PFSK-1 (cell line): ENCODE measurements around the gene LHPP.

Experiments used
- FOXP2 ChIP-seq: optimal IDR thresholded peaks from 2 replicates; pipeline ENCODE3; 2011; ENCODE audit warnings: borderline replicate concordance, control low read depth, inconsistent platforms; ENCODE audit not compliant: insufficient read depth; ENCODE audit errors: extremely low read length, extremely low read depth
- POLR2AphosphoS5 ChIP-seq: IDR thresholded peaks from 2 replicates; pipeline ENCODE4 v1.6.1; 2012; ENCODE audit warnings: low read depth, mild to moderate bottlenecking, control low read depth, low read length, moderate library complexity
- REST ChIP-seq, 2 experiments: IDR thresholded peaks; 2 replicates each; pipeline versions ENCODE4 v1.6.1 to v1.8.0; 2011 to 2012; ENCODE audit warnings: low read depth in 2 of 2, low read length in 2 of 2, control low read depth in 1 of 2, inconsistent platforms in 1 of 2, mild to moderate bottlenecking in 1 of 2, moderate library complexity in 1 of 2; ENCODE audit not compliant: insufficient read depth in 1 of 2
- SIN3A ChIP-seq: IDR thresholded peaks from 2 replicates; pipeline ENCODE4 v1.6.1; 2012; ENCODE audit warnings: mild to moderate bottlenecking, low read length, moderate library complexity, borderline replicate concordance; ENCODE audit not compliant: insufficient read depth
- TAF1 ChIP-seq: IDR thresholded peaks from 2 replicates; pipeline ENCODE4 v1.6.1; 2012; ENCODE audit warnings: low read length, control low read depth, borderline replicate concordance; ENCODE audit not compliant: insufficient read depth

Gene LHPP

GRCh38 chr10:124484661-124485060 is 23.0 kb downstream of the LHPP start:
- TF ChIP-seq SIN3A (no peak), REST (IDR thresholded peaks at IDR 0.05; ENCODE audit: insufficient read depth in 1 of 2, low read depth in 2 of 2, low read length in 2 of 2) (no peak), TAF1 (no peak), POLR2AphosphoS5 (no peak), FOXP2 (no peak)

GRCh38 chr10:124486635-124487034 is 25.0 kb downstream of the LHPP start:
- no peak for TF ChIP-seq POLR2AphosphoS5
- no peak for TF ChIP-seq TAF1
- TF ChIP-seq FOXP2: no peak
- TF ChIP-seq REST (IDR thresholded peaks at IDR 0.05; ENCODE audit: insufficient read depth in 1 of 2, low read depth in 2 of 2, low read length in 2 of 2): no peak
- no peak for TF ChIP-seq SIN3A

GRCh38 chr10:124491105-124491504 is 29.5 kb downstream of the LHPP start:
- TF ChIP-seq FOXP2: no peak
- TF ChIP-seq SIN3A: no peak
- no peak for TF ChIP-seq POLR2AphosphoS5
- no peak for TF ChIP-seq REST (IDR thresholded peaks at IDR 0.05; ENCODE audit: insufficient read depth in 1 of 2, low read depth in 2 of 2, low read length in 2 of 2)
- TF ChIP-seq TAF1: no peak

GRCh38 chr10:124492266-124492665 is 30.6 kb downstream of the LHPP start:
- no peak for TF ChIP-seq TAF1
- no peak for TF ChIP-seq REST (IDR thresholded peaks at IDR 0.05; ENCODE audit: insufficient read depth in 1 of 2, low read depth in 2 of 2, low read length in 2 of 2)
- TF ChIP-seq POLR2AphosphoS5: no peak
- TF ChIP-seq SIN3A: no peak
- no peak for TF ChIP-seq FOXP2

GRCh38 chr10:124493214-124493882 is 31.7 kb downstream of the LHPP start:
- TF ChIP-seq REST (IDR thresholded peaks at IDR 0.05; ENCODE audit: insufficient read depth in 1 of 2, low read depth in 2 of 2, low read length in 2 of 2): no peak
- no peak for TF ChIP-seq TAF1
- TF ChIP-seq POLR2AphosphoS5: no peak
- TF ChIP-seq SIN3A: no peak
- TF ChIP-seq FOXP2: no peak
